ENCODE data around the gene MGST2. TPM values are rescaled to one million over a fixed set of nuclear protein-coding genes. Genes with fewer than 3 reads are reported as not detected.
A peak's percentile ranks its signal among the peaks of the same experiment; 100 is the strongest.

MGST2 gene
- total RNA-seq, 1 donor from 2014 or later = 4.1 TPM

- DNase-seq (ENCODE audit: low spot score in 2 of 2) (peak; percentile 43 to 62), FAIRE-seq (no peak)
Measured at GRCh38 chr4:139735381-139736273, 70.0 kb downstream of the MGST2 start.

- FAIRE-seq (no peak), DNase-seq (ENCODE audit: low spot score in 2 of 2) (no peak)
Measured at GRCh38 chr4:139736274-139736660, 70.6 kb downstream of the MGST2 start.

- FAIRE-seq (no peak), DNase-seq (ENCODE audit: low spot score in 2 of 2) (no peak)
Measured at GRCh38 chr4:139736661-139737060, 71.0 kb downstream of the MGST2 start.

- FAIRE-seq (no peak), DNase-seq (ENCODE audit: low spot score in 2 of 2) (no peak)
Measured at GRCh38 chr4:139738846-139739613, 73.4 kb downstream of the MGST2 start.

GRCh38 chr4:139740121-139740520, 74.5 kb downstream of the MGST2 start:
- no peak for FAIRE-seq
- peak in 1 of 2 donors; percentile 24 for DNase-seq (ENCODE audit: low spot score in 2 of 2)

GRCh38 chr4:139740531-139741041, 75.0 kb downstream of the MGST2 start:
- FAIRE-seq (no peak), DNase-seq (ENCODE audit: low spot score in 2 of 2) (peak; percentile 33 to 48)

GRCh38 chr4:139743027-139743426, 77.4 kb downstream of the MGST2 start:
- DNase-seq (ENCODE audit: low spot score in 2 of 2) (no peak), FAIRE-seq (no peak)

GRCh38 chr4:139744232-139744631, 78.6 kb downstream of the MGST2 start:
- FAIRE-seq (no peak), DNase-seq (ENCODE audit: low spot score in 2 of 2) (no peak)

- DNase-seq (ENCODE audit: low spot score in 2 of 2) (no peak), FAIRE-seq (no peak)
Measured at GRCh38 chr4:139745111-139745639, 79.6 kb downstream of the MGST2 start.

GRCh38 chr4:139746431-139747171, 81.0 kb downstream of the MGST2 start:
- DNase-seq (ENCODE audit: low spot score in 2 of 2) (no peak), FAIRE-seq (no peak)

GRCh38 chr4:139749338-139749737, 83.7 kb downstream of the MGST2 start:
- DNase-seq (ENCODE audit: low spot score in 2 of 2) = no peak
- no peak for FAIRE-seq

- DNase-seq (ENCODE audit: low spot score in 2 of 2) (no peak), FAIRE-seq (no peak)
Measured at GRCh38 chr4:139749835-139750498, 84.3 kb downstream of the MGST2 start.

GRCh38 chr4:139753686-139754085, 88.1 kb downstream of the MGST2 start:
- no peak for FAIRE-seq
- DNase-seq (ENCODE audit: low spot score in 2 of 2) = no peak

Other genes starting within 250 kb of the MGST2 start
- 53.0 TPM for gene RAB33B, start 211.7 kb upstream of the MGST2 start, total RNA-seq
- gene SETD7, start 109.6 kb upstream of the MGST2 start, total RNA-seq = 28.5 TPM

Data from frontal cortex (tissue), 4 donors.